OCI-LY3 (cell line): ENCODE data around the gene PRDM16.

ENCODE experiments used
- CTCF ChIP-seq: fragments of 200-600, 300-600 bp; sonication (generic); IDR thresholded peaks from 2 replicates; pipeline ENCODE4 v1.5.1; 2014; ENCODE audit warnings: antibody characterized with exemption, low read length, low read depth
- EZH2phosphoT487 ChIP-seq: fragments of 200-600 bp; shearing (Covaris generic); IDR thresholded peaks from 2 replicates; pipeline ENCODE4 v1.6.1; 2018; ENCODE audit warnings: antibody characterized with exemption, mixed run types, low read depth

- TF ChIP-seq CTCF (no peak), EZH2phosphoT487 (no peak)
These were observed 72.8 kb downstream of the PRDM16 start for GRCh38 chr1:3141836-3142235.
